ENCODE data around the gene DCAF12.

GRCh38 chr9:34065541-34065940, 61.0 kb downstream of the DCAF12 start:
- TF ChIP-seq CTCF (IDR thresholded peaks at IDR 0.05), result no peak
- no peak for TF ChIP-seq POLR2A (IDR thresholded peaks at IDR 0.05)

Measured in adrenal gland (tissue), 5 donors.